Dorsolateral prefrontal cortex (tissue), 118 donors: ENCODE results near the gene ITCH. TPM values are rescaled to one million over a fixed set of nuclear protein-coding genes. Genes with fewer than 3 reads are reported as not detected.

ENCODE experiments used
- microRNA-seq, 43 experiments: library from miRNA; unstranded; fragments of <30 nt; microRNA quantifications; one replicate each; pipeline ENCODE4 v1.2.0, GENCODE V29; 2022
- total RNA-seq, 120 experiments: library from RNA; stranded (reverse); gene quantifications; one replicate each; pipeline versions ENCODE4 v1.2.3 to v1.2.4, GENCODE V29; 2022

The ITCH gene
- total RNA-seq, 120 experiments from 2014 or later: 60.3 to 137 (median 86.3) TPM

Small RNA genes lying within 50 kb of the gene (microRNA-seq; reads per million reads assigned to microRNA genes)
- 0 reads per million in 43 experiments for gene MIR644A

Other genes starting within 250 kb of the ITCH start
- gene ASIP, start 121.8 kb upstream of the ITCH start, total RNA-seq: 1 to 10 TPM in 1 of 120 experiments, under 1 TPM in 1, not detected in 118; 0.95 to 1.3 TPM
- 10 to 100 TPM; 29.7 to 56.2 (median 46.7) TPM for gene AHCY, start 59.9 kb upstream of the ITCH start, total RNA-seq
- 100 to 1,000 TPM; 153 to 387 (median 261) TPM for gene DYNLRB1, start 153.1 kb downstream of the ITCH start, total RNA-seq
- 100 to 1,000 TPM in 118 of 120 experiments, 10 to 100 TPM in 2; 86.9 to 270 (median 160) TPM for gene MAP1LC3A, start 195.4 kb downstream of the ITCH start, total RNA-seq